Measurements from ENCODE around the gene RAB7A.
"Not testable (repeated sequence)": the region's sequence is repeated elsewhere in the genome, so short reads cannot be mapped to it uniquely, and the experiment has no call there.

Gene RAB7A

DNA sequence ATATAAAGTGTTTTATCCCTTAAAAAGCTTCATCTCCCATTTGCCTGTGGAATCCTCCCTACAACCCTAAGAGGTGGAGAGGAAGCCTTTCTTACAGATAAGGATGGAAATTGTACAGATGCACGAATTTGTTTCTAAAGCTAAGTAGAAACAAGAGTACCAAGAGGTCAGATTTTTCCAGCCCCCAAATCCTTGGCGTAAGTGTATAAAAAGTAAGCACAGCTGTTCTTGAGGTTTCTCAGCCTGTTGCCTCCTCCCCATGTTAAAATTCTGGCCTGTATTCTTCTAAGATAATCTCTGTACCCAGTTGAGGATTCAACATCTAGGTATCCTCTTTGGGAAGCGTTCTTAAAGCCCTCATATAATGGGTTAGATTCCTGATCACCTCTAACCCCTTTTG lies 34.9 kb downstream of the RAB7A start:
- DNase-seq, result no peak

DNA sequence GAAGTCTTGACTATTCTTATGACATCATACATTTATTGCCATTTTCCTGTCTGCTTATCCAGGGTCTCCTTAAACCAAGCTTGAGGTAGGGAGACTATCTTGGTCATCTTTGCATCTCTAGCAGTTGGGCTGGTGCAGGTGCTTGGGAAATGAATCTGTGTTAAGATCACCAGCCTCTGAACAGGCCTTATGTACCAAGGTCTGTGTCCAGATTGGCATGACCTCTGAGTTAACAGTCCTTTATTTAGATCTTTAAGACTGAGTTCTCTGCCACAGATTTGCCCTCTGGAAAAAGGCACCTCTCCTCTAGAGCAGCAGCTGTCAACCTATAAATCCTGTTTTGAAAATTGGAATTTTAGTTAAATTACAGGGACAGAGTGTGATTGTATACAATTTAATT lies 35.4 kb downstream of the RAB7A start:
- no peak for DNase-seq

DNA sequence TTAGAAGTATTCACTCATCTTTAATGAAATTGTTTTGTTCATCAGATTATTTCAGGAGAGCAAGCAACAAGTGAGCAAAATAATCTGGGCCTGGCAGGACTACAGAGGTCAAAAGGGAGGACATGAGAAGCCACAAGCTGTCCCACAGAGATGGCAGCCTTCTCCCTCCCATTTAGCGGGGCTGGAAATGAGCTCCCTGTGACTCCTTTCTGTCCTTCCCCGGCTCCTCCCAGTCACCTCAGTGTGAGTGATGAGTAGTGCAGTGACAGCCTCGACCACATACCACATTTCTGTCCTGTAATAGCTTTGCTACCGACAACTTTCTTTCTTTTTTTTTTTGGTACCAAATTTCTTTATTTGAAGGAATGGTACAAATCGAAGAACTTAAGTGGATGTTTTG lies 38.0 kb downstream of the RAB7A start:
- DNase-seq, result peak; percentile 25

DNA sequence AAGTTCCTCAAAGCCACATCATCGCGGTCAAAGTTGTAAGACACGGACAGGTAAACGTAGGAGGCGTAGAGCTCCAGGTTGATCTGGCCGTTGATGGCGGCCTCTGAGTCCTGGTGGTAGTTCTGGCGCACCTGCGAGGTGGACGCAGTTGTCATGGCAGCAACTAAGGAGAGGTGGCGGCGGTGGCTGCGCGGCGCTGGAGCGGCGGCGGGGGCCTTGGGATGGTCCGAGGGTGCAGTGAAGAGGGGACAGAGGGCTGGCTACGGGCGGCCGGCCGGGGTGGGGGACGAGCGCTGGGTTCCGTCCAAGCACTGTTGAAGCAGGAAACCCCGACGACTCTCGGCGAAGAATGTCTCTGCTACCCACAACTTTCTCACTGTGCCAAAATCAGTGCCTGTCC lies 38.9 kb downstream of the RAB7A start:
- no peak for DNase-seq

DNA sequence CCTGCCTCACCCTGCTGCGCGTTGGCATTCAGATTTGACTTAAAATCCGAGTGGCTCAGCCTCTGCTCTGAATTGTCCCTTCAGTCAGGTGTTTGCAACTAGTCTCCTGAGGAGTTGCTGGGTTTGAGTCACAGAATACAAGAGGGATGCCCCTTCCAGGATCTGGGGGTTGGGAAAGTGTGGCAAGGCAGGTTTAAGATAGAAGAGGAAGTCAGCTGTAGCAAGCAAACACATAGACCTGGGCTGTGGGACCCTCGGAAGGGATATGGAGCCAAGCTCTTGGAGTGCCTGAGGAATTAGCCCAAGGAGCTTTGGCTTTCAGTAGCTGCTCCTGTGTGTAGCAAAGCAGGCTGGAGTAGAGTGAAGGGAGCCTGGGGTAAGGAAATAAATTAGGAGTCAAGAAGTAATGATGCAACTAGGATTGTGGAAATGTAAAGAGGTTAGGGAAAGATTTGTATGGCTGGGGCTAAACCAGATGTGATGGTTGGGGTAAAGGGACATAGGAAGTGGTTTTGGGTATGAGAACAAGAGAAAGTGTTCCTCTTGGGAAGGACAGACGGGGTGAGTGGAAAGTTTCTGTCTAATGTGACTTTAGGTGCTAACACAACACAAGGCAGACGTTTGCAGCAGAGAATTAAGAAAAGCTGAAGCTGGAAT lies 41.2 kb downstream of the RAB7A start:
- DNase-seq, result no peak

DNA sequence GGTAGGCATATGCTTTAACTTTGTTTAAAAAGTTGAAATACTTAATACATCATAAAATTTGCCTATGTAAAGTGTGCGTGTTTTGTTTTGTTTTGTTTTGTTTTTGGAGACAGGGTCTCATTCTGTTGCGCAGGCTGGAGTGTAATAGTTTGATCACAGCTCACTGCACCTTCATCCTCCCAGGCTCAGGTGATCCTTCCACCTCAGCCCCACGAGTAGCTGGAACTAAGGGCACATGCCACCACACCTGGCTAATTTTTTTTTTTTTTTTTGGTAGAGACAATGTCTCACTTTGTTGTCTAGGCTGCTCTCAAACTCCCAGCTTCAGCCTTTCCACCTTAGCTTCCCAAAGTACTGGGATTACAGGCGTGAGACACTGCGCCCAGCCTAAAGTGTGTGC lies 42.5 kb downstream of the RAB7A start:
- no peak for DNase-seq

DNA sequence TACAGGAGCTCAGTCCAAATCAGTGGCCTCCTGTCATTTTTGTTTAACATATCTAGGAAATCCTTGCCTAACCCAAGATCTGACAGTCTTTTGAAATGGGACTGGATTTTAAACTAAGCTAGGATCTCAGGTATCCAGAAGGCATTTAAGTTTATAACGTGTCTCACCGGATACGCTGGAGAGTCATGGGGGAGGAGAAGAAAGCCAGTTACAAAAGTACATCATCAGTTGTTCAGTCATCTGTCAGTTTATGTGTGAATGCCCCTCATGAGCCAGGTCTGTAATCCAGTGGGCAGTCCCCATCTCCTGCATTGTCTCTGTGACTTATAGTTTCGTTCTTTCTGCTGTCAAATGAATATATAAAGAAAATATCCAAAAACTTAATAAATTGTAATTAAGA lies 44.4 kb downstream of the RAB7A start:
- no peak for DNase-seq

DNA sequence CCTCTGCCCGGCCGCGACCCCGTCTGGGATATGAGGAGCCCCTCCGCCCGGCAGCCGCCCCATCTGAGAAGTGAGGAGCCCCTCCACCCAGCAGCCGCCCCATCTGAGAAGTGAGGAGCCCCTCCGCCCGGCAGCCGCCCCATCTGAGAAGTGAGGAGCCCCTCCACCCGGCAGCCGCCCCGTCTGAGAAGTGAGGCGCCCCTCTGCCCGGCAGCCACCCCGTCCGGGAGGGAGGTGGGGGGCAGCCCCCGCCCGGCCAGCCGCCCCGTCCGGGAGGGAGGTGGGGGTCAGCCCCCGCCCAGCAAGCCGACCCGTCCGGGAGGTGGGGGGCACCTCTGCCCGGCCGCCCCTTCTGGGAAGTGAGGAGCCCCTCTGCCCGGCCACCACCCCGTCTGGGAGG lies 47.2 kb downstream of the RAB7A start:
- not testable (repeated sequence) for DNase-seq

DNA sequence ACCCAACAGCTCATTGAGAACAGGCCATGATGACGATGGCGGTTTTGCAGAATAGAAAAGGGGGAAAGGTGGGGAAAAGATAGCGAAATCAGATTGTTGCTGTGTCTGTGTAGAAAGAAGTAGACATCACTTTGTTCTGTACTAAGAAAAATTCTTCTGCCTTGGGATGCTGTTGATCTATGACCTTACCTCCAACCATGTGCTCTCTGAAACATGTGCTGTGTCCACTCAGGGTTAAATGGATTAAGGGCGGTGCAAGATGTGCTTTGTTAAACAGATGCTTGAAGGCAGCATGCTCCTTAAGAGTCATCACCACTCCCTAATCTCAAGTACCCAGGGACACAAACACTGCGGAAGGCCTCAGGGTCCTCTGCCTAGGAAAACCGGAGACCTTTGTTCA lies 47.6 kb downstream of the RAB7A start:
- not testable (repeated sequence) for DNase-seq

DNA sequence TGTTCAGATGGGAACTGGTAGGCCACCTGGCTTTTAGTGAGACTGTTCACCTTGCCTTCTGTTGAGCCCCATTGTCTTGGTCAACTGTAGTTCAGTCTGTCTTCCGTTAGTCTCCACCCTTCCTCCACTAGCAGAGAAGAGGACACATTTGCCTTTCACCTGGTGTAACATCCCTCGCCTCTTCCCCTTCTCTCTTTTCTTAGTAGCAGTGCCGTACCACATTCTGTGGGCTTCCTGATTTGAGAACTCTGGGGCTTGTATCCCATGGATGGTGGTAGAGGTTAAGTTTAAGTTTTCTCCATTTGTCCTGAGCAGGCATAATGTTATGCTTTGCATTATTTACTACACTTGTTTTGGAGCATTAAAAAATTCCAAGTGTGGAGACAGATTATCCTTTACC lies 49.3 kb downstream of the RAB7A start:
- DNase-seq, result no peak

DNA sequence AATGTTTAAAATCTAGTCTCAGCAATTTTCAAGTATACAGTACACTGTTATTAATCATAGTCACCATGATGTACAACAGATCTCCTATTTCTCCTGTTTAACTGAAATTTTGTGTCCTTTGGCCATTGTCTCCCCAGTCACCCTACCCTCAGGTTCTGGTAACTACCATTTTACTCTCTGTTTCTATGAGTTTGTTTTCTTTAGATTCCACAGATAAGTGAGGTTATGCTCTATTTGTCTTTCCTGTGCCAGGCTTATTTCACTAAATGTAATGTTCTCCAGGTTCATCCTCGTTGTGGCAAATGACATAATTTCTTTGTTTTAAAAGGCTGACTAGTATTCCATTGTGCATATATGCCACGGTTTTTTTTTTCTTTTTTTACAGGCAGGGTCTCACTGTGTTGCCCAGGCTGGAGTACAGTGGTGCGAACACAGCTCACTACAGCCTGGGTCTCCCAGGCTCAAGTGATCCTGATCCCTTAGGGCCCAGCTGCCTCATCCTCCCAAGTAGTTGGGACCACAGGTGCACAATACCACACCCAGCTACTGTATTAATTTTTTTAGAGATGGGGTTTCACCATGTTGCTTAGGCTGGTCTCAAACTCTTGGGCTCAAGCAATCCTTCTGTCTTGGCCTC lies 50.0 kb downstream of the RAB7A start:
- no peak for DNase-seq

DNA sequence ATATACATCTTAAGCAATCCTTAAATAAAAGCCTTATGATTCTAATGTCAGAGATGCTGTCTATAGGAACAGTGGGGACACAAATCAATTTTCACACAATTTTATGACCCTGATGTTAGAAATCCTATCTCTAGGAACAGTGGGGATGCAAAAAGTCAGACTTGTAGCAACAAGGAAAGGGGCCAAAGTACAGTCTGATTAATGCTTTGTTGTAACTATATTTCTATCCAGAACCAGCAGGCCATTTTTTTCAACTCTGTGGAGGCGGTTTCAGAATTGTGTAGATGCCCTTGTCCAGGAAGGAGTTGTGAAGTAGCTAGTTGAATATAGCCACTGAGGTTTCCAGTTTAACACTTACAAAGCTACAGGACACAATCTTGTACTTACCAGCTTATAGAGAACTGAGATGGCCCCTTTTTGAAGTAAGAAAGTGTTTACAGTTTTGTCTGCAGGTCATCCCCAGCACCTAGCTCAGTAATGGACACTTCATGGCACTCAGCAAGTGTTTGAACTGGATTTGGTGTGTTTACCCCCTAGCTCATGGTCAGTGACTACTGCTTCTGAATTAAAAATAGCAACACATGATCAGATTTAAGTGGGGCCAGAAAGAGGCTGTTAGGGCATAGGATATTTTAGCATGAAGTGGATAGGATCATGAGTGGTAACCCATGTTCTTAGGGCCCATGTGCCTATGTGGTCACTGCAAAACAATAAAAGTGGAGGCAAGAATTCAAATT lies 54.3 kb downstream of the RAB7A start:
- no peak for DNase-seq

DNA sequence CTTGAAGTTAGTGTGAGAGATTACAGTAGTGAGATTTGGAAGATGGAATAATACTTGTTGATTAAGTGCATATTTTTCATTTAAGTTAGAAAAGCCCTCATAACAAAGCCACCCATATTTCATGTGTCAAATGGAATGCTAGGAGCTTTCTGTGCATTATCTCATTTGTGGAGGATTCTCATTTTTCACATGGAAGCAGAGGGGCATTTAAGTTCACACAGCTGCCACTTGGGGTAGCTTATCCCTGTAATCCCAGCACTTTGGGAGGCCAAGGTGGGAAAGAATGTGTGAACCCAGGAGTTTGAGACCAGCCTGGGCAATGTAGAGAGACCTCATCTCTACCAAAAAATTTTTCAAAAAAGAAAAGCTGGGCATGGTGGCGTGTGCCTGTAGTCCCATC lies 55.2 kb downstream of the RAB7A start:
- DNase-seq, result no peak

DNA sequence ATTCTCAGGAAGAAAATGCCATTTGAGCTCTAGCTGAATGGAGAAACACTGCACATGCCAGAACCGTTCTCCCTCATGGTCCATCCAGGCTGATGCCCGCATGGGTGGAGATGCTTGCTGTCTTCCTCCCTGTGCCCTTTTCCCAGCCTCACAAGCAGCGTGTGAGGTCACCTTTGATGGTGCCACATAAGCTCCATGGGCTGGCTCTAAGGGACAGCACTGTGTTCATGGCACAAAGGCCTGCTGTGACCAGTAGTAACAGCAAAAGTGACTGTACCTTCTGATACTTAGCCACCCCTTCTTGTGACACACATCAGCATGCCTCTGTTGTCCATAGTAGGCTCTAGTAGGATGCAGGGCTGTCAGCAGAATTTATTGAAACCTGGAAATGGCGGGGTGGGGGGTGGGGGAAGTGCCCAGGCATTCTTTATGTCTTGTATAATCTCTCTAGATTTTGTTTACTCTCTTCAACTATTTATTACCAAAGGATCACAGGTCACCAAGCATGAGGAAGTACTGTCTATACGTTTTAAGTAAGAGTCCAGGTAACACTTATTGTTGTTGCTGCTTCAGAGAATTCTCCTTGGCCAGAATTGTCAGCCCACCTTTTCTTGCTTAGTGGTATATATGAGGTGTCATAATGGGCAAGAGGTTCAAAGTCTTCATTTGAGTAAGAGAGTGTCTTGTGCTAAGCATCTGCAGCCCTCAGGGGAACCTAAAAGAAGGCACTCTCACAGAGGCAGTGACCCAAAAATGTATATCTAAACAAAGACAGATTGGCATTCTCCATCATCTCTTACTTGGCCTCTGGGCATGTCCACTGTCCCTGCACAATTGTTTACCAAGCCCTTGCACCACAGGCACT lies 56.5 kb downstream of the RAB7A start:
- no peak for DNase-seq

DNA sequence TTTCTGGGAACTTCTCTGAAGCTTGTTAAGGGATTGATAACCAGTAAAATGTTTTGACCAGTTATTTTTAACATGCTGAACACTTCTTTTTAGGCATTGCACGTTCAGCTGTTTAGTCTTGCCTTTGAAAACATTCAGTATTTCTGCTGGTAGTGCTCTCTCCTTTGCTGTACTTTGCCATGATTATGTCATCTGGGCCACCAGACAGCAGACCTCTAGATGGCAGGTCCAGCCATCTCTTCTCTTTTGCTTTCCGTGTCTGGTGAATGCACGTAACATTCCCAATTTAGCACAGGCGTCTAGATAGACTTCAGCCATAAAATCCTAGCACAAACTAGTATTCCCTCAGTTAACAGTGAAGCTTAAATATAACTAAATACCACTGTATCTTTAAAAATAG lies 57.8 kb downstream of the RAB7A start:
- no peak for DNase-seq

DNA sequence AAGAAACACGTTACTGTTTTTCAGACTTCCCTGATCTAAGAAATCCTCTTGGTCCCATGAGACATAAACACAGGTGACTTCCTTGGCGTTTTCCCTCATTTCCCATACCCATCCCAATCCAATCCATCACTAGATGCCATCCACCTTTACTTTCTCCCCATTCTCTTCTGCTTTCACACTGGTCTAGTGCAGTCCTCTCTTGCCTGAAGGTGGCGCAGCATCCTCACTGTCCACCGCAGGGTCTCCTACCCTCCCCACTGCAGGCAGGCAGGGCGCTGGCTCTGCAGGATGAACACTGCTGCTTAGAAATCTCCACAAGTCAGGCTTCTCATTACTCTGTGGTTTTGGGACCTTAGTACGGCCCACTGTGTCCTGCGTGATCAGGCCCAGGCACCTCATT lies 58.2 kb downstream of the RAB7A start:
- peak; percentile 54 for DNase-seq

DNA sequence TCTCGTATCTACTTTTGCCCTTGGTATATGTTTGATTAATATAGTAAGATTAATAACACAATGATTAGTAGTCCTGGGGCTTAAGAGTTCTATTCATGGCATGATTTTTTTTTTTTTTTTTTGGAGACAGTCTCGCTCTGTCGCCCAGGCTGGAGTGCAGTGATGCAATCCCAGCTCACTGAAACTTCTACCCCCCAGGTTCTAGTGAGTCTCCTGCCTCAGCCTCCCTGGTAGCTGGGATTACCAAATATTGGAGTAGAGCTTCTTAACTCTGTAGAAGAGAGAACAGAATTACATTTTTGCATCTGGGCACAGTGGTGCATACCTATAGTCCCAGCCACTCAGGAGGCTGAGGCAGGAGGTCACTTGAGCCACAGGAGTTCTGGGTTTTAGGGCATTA lies 58.9 kb downstream of the RAB7A start:
- no peak for DNase-seq

DNA sequence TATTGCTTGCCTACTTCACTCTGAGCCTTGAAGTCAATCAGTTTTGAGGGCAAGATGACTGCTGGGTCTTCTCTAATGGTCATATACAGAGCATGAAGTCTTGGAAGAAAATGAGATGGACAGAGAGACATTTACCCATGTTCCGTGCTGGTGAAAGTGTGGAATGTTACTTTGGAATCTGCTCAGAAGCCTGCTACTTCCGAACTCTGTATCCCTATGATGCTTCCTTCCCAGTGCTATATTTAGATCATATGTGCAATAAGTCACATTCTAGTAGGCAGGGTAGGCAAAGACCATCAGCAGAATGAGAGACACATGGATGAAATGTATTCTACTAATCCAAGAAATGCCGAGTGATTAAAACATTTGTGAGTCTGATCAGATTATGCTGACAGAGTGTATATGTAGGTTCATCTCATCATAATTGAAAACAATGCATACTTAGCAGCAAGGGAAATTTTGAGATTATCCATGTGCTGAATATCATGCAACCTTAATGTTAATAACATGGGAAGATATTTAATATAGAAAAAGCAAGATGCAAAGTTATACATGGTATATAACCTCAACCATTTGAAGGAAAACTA lies 60.5 kb downstream of the RAB7A start:
- no peak for DNase-seq

DNA sequence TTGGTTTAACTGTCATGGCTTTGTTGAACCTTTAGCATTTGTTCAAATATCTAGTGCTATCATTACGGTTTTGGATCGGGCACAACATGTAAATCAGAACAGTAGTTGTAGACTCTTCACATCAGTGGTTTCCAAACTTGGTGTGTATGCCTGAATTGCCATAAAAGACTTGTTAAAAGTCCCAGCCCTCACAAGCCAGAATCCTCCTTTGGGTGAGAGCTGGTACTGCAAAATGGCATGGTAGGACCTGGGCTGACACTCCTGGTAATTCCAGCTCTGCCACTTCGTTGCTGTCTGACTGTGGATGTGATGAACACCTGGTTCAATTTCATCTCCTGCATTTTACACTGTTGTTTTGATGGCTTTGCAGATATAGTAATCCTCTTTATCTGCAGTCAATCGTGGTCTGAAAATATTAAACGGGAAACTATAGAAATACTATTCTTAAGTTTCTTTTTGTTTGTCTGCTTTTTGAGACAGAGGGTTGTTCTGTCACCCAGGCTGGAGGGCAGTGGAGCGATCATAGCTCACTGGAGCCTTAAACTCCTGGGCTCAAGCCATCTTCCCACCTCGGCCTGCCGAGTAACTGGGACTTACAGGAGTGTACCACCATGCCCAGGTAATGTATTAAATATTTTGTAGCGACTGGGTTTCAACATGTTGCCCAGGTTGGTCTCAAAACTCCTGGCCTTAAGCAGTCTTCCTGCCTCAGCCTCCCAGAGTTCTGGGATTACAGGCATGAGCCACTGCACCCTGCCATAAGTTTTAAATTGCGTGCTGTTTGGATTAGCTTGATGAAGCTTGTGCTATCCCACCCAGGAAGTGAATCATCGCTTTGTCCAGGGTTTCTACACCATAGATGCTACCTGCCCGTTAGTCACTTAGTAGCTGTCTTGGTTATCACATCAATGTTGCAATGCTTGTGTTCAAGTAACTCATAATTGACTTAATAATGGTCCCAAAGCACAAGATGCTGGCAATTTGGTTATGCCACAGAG lies 61.6 kb downstream of the RAB7A start:
- DNase-seq, result peak; percentile 38

DNA sequence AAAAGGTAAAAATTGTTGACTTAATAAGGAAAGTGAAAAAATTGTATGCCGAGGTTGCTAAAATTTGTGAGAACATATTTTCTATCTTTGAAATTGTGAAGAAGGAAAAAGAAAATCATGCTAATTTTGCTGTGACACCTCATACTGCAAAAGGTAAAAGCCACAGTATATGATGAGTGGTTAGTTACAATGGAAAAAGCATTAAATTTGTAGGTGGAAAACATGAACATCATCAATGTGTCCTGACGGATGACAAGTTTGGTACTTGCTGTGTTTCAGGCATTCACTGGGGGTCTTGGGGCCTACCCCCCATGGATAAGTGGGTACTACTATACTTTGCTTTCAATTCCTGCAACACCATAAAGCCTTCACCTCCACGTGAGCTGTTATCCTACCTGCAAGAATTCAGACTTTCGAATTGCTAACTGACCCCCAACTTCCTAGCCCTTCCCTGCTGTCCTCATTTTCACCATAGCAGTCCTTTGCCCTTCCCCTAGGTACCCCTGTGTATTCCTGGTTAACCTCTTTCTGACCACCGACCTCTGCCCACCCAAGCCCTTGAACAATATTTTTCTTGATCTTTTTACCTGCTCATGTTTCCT lies 62.4 kb downstream of the RAB7A start:
- DNase-seq, result peak; percentile 27

DNA sequence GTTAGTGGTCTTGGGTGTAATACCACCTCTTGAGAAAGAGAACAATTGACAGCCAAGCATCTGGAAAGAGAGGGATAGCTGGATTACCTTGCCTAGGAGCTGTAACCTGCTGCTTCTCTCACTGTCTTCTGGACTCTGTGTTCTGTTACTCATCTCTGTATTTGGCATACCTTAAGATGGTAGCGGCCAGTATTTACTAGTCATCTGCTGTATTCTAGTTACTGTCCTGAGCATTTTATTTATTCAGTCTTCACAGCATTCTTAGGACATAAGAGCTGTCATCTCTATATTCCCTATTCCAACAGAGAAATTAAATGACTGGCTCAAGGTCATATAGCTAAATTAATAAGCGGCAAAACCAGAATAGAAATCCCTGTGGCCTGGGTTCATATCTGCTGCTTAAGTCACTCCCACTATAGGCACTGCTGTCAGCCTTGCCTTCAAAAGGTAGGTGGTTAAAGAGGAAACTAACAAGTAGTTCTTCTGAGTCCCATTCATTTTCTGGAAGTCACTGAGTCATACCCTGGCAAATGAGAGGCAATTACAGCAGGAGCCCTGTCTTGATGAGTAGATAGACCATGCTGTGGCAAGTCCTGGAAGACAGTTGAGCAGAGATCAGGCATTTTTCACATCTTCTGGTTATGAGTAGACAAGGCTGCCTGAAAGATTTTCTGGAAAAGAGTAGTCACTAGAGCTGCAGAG lies 68.2 kb downstream of the RAB7A start:
- peak; percentile 45 for DNase-seq

All from activated naive CD4-positive, alpha-beta T cell treated with Interleukin-2 at 50 U/mL for 16 hours (primary cell).